PC-9 (cell line): Measurements from ENCODE around the gene IQSEC3. TPM values are rescaled to one million over a fixed set of nuclear protein-coding genes. Genes with fewer than 3 reads are reported as not detected.

ENCODE experiments used
- BruUV-seq: library from RNA; stranded (reverse); fragments of 400-500 nt; replicated peaks from 2 replicates; lab custom pipeline; 2021; lab: Mats Ljungman, UMichigan
- CTCF ChIA-PET: fragments of 300-600 bp; sonication (Branson Sonifier 250); formaldehyde crosslinking; loops from one replicate; lab custom pipeline; 2022; ENCODE audit warnings: antibody characterized with exemption; lab: Charles Lee
- POLR2A ChIA-PET: fragments of 300-600 bp; sonication (Branson Sonifier 250); formaldehyde crosslinking; loops from one replicate; lab custom pipeline; 2022; ENCODE audit warnings: antibody characterized with exemption; ENCODE audit not compliant: unreplicated experiment; lab: Charles Lee
- DNase-seq, 2 experiments: peaks; one replicate each; pipeline versions ENCODE4 v3.0.0 to v3.0.0-alpha.2; 2015 to 2022; ENCODE audit warnings: mixed read lengths in 1 of 2
- H2AFZ ChIP-seq: fragments of 200-600 bp; sonication (generic); 2 replicates; pipeline ENCODE4 v1.8.1; 2017; ENCODE audit warnings: antibody characterized with exemption
- H3F3A ChIP-seq: fragments of 200-600 bp; sonication (generic); 2 replicates; pipeline ENCODE4 v1.8.1; 2017; ENCODE audit warnings: antibody characterized with exemption, mild to moderate bottlenecking, low read depth; ENCODE audit not compliant: insufficient read depth
- H3K27ac ChIP-seq: fragments of 200-600 bp; sonication (generic); 2 replicates; pipeline ENCODE4 v1.6.1; 2016; ENCODE audit warnings: mixed run types
- H3K27me3 ChIP-seq: fragments of 200-600 bp; sonication (generic); 2 replicates; pipeline ENCODE4 v1.6.1; 2016; ENCODE audit warnings: low read depth, mixed run types; ENCODE audit not compliant: insufficient read depth
- H3K36me3 ChIP-seq: fragments of 200-600 bp; sonication (generic); 2 replicates; pipeline ENCODE4 v1.6.1; 2016; ENCODE audit warnings: low read depth, mixed run types
- H3K4me1 ChIP-seq: fragments of 200-600 bp; sonication (generic); replicated peaks from 2 replicates; pipeline ENCODE4 v1.6.1; 2016; ENCODE audit warnings: mixed run types; ENCODE audit not compliant: insufficient read depth
- H3K4me2 ChIP-seq: fragments of 200-600 bp; sonication (generic); 2 replicates; pipeline ENCODE4 v1.6.1; 2017; ENCODE audit warnings: mixed run types
- H3K4me3 ChIP-seq: fragments of 200-600 bp; sonication (generic); 2 replicates; pipeline ENCODE4 v1.6.1; 2016; ENCODE audit warnings: mixed run types
- H3K79me2 ChIP-seq: fragments of 200-600 bp; sonication (generic); 2 replicates; pipeline ENCODE4 v1.6.1; 2017; ENCODE audit warnings: low read depth, mixed run types
- H3K9me2 ChIP-seq: fragments of 200-600 bp; sonication (generic); 2 replicates; pipeline ENCODE4 v1.8.1; 2017; ENCODE audit warnings: mild to moderate bottlenecking; ENCODE audit not compliant: insufficient read depth
- H3K9me3 ChIP-seq: fragments of 200-600 bp; sonication (generic); 2 replicates; pipeline ENCODE4 v1.8.1; 2016; ENCODE audit warnings: low read depth; ENCODE audit not compliant: insufficient read depth
- H4K20me1 ChIP-seq: fragments of 200-600 bp; sonication (generic); 2 replicates; pipeline ENCODE4 v1.8.1; 2017; ENCODE audit not compliant: insufficient read depth
- EZH2 ChIP-seq: fragments of 200-600 bp; sonication (generic); IDR thresholded peaks from 2 replicates; pipeline ENCODE4 v1.8.0; 2017; ENCODE audit warnings: antibody characterized with exemption, low read depth
- intact Hi-C: fragments of 100-400 bp; cut with micrococcal nuclease; formaldehyde crosslinking; loops from one replicate; pipeline ENCODE4 v1.10.0; 2022; ENCODE audit not compliant: unreplicated experiment
- total RNA-seq: library from RNA; stranded (reverse); gene quantifications from 2 replicates; pipeline ENCODE4 v1.2.3, GENCODE V29; 2021
- TF ChIP-seq, protein P1 (sequence below): fragments of 200-600 bp; sonication (generic); conservative IDR thresholded peaks from 2 replicates; pipeline ENCODE4 v1.6.1; 2017; ENCODE audit warnings: mixed run types, antibody characterized with exemption, mild to moderate bottlenecking, moderate library complexity

IQSEC3 gene
- total RNA-seq, 1 experiment from 2014 or later: not detected

DNA sequence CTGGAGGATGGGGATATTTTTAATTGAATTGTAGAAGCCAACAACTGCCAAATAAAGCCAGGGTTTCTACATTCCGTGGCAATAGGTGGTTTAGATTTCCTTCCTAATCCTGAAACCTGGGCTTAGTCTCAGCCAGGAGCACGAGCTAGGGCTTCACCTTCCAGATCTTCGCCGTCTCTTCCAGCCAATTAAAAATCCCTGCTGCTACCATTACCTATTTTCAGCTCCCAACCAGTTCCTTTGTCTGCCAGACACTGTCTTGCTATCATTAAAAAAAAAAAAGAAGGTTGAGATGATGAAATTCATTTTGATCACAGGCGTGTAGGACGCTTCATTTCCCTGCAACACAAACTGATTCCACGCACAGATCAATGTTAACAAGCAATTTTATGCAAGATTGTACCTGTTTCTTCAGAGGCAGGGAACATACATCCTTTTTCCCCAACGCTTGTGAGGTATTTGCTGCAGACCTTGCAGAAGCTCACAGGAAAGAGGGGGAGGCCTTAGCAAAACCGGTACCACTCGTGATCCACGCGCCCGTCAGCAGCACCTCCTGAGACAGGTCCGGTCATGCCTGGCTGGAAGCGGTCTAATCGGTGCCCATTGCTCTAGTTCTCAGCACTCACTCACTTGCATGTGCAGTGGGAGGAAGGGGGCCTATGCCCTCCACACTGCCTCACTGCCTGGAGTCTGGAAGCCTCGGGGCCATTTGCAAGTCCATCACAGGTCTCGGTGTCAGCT lies 82.3 kb downstream of the IQSEC3 start:
- H3K27me3 ChIP-seq: peaks cover 63% of the 10 kb centered on the region
- CTCF ChIA-PET: no interaction called here
- no peak for DNase-seq
- H3K36me3 ChIP-seq: no peaks in the 10 kb centered on the region
- no peak overlapping the region for H3K4me3 ChIP-seq
- POLR2A ChIA-PET: no interaction called here
- TF ChIP-seq, protein P1, sequence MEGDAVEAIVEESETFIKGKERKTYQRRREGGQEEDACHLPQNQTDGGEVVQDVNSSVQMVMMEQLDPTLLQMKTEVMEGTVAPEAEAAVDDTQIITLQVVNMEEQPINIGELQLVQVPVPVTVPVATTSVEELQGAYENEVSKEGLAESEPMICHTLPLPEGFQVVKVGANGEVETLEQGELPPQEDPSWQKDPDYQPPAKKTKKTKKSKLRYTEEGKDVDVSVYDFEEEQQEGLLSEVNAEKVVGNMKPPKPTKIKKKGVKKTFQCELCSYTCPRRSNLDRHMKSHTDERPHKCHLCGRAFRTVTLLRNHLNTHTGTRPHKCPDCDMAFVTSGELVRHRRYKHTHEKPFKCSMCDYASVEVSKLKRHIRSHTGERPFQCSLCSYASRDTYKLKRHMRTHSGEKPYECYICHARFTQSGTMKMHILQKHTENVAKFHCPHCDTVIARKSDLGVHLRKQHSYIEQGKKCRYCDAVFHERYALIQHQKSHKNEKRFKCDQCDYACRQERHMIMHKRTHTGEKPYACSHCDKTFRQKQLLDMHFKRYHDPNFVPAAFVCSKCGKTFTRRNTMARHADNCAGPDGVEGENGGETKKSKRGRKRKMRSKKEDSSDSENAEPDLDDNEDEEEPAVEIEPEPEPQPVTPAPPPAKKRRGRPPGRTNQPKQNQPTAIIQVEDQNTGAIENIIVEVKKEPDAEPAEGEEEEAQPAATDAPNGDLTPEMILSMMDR: no peak
- no peak for TF ChIP-seq EZH2
- 0 out of 2 replicates have a peak, but pooled peaks cover 4% of the 10 kb centered on the region for H3K4me1 ChIP-seq
- no peak overlapping the region for H3K27ac ChIP-seq
- H3K79me2 ChIP-seq: no peaks in the 10 kb centered on the region
- no peaks in the 10 kb centered on the region; the same call in 1 of the 2 replicates for H3F3A ChIP-seq
- no TSS peak for BruUV-seq
- H3K9me2 ChIP-seq: no peaks in the 10 kb centered on the region
- no peaks in the 10 kb centered on the region for H3K9me3 ChIP-seq
- no peaks in the 10 kb centered on the region for H4K20me1 ChIP-seq
- intact Hi-C loops: no loop called here
- no peak overlapping the region for H3K4me2 ChIP-seq
- H2AFZ ChIP-seq: no peak overlapping the region

DNA sequence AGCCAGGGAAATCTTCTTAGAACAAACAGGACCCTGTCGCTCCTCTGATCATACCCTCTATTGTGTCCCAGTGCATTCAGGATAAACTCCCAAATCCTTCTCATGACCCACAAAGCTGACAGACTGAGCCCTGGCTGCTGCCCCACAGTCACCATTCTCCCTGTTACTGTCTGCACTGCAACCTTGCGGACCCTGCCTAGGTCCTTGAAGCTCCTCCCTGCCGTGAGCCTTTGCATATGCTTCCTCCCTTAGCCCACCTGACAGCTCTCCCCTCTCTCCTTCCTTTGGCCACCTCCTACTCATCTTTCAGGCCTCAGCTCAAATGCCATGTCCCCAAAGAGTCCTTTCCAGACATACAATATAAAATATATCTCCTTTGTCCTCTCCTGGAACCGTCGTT lies 85.0 kb downstream of the IQSEC3 start:
- intact Hi-C loops: no loop called here
- no peaks in the 10 kb centered on the region for H3K9me3 ChIP-seq
- no peak overlapping the region for H3K27ac ChIP-seq
- no peaks in the 10 kb centered on the region for H3K36me3 ChIP-seq
- DNase-seq: no peak
- H4K20me1 ChIP-seq: no peaks in the 10 kb centered on the region
- peaks cover 88% of the 10 kb centered on the region for H3K27me3 ChIP-seq
- ChIA-PET CTCF (no interaction called here), POLR2A (no interaction called here)
- H2AFZ ChIP-seq: no peak overlapping the region
- H3K4me2 ChIP-seq: no peak overlapping the region
- no peaks in the 10 kb centered on the region for H3F3A ChIP-seq
- H3K4me3 ChIP-seq: no peak overlapping the region
- BruUV-seq: no TSS peak
- H3K79me2 ChIP-seq: no peaks in the 10 kb centered on the region
- no peak for TF ChIP-seq EZH2
- TF ChIP-seq, protein P1: no peak
- no peaks in the 10 kb centered on the region for H3K4me1 ChIP-seq
- H3K9me2 ChIP-seq: no peaks in the 10 kb centered on the region

DNA sequence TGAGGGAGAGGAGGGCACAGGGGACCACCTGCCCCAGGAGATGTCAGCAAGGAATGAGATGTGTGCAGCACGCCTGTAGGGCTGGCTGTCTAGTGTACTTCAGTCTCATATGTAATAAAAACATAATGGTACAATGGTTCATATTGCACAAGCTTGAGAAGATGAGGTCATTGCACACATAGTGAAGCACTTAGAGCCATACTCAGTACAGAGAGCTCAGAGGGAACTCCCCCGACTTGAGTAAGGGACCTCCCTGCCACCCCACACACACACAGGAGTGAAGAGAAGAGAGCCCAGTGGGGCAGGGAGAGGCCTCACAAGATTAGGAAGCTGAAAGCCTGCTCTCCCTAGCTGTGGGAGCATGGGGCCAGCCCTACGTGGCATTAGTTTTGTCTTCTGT lies 85.9 kb downstream of the IQSEC3 start:
- no peak overlapping the region for H3K27ac ChIP-seq
- peaks cover 90% of the 10 kb centered on the region for H3K27me3 ChIP-seq
- no peak for DNase-seq
- H3K9me2 ChIP-seq: no peaks in the 10 kb centered on the region
- H3K4me3 ChIP-seq: no peak overlapping the region
- H2AFZ ChIP-seq: no peak overlapping the region
- no peak for TF ChIP-seq EZH2
- TF ChIP-seq, protein P1: no peak
- no peaks in the 10 kb centered on the region for H4K20me1 ChIP-seq
- no peaks in the 10 kb centered on the region for H3K36me3 ChIP-seq
- no TSS peak for BruUV-seq
- ChIA-PET CTCF (no interaction called here), POLR2A (no interaction called here)
- no peaks in the 10 kb centered on the region for H3F3A ChIP-seq
- H3K79me2 ChIP-seq: no peaks in the 10 kb centered on the region
- H3K4me2 ChIP-seq: no peak overlapping the region
- H3K4me1 ChIP-seq: no peaks in the 10 kb centered on the region
- intact Hi-C loops: no loop called here
- H3K9me3 ChIP-seq: no peaks in the 10 kb centered on the region
